ENCODE data around the gene EVC.
"Not testable (repeated sequence)": the region's sequence is repeated elsewhere in the genome, so short reads cannot be mapped to it uniquely, and the experiment has no call there.

Gene EVC

DNA sequence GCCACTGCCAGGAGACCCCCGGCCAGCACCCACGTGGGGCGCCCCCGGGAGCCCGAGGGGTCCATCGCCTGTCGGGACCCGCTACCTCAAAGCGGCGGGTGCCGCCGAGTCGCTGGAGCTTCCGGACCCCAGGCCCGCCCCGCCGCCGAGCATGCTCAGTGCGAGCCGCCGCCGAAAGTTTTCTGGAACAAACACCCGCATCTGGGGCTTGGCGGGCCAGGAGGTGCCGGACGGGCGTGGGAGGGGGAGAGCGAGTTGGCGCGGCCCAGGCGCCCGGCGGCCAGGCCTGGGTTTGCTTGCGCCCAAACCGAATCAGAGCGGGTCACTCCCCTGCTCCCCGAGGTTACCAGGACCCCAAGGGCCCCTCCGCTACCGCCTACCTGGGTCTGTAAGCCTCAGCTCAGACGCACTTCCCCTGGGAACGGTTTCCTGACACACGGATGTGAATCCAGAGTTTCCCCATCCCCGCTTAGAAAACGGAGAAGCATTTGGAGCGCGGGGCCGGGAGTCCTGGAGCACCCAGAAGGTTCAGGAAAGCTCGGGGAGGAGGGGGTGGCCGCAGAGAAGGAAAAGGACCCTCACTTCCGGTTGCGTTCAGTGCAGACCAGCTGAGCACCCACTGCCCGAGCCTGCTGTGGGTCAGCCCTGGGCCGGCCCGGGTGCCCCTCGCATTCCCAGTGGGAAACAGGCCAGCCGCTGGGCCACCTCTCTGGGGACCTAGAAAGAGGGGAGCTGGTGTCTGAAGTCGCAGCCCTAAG lies 2.4 kb upstream of the EVC start, which contains the start of gene EVC2:
Gene EVC2 (minus strand): TSS at position 111 of the 758 bp plus-strand sequence. CDS start 46 bp downstream, at position 65.
- DNase-seq: peak; percentile 78

- DNase-seq: no peak
These were observed 1.8 kb upstream of the EVC start for GRCh38 chr4:5709207-5709575.

- DNase-seq: peak; percentile 74
These were observed 688 bp upstream of the EVC start for GRCh38 chr4:5710065-5710960.

GRCh38 chr4:5711479-5712184 lies 631 bp downstream of the EVC start:
- DNase-seq: peak; percentile 65

- DNase-seq: no peak
These were observed 1.5 kb downstream of the EVC start for GRCh38 chr4:5712517-5712916.

DNA sequence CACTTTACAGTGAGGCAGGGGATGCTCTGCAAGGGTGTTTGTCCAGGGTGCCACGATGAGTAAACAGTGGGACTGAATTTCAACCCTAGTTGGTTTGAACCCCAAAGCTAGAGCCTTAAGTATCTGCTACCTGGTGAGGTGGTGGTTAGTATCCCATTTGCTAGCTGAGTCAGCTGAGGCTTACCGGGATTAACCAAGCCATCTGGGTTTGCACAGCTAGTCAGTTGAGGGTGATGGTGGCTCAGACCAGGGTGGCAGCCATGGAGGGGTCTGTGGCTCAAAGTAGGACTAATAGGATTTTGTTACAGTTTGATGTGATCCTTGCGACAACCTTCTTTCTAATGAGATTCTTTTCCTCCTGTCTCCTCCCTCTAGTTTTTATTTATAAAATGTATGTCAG lies 1.9 kb downstream of the EVC start:
- DNase-seq: no peak

GRCh38 chr4:5713861-5714260 lies 2.9 kb downstream of the EVC start:
- DNase-seq: no peak

DNA sequence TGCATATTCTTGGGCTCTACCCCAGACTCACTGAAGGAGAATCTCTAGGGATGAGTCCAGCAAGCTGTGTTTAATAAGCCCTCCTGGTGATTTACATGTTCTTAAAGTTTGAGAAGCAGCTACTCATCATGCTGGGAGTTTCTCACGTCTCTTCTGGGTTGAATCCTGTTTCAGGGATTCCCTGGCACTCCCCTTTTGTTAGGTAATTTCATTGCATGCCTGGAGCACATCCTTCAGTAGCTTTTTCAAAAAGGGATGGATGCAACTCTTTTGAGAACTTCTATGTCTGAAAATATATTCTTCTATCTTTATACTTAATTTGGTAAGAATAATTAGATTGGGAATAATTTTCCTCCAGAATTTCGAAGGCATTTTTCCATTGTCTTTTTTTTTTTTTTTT lies 4.4 kb downstream of the EVC start:
- DNase-seq: no peak

- DNase-seq: no peak
These were observed 5.4 kb downstream of the EVC start for GRCh38 chr4:5716391-5716790.

DNA sequence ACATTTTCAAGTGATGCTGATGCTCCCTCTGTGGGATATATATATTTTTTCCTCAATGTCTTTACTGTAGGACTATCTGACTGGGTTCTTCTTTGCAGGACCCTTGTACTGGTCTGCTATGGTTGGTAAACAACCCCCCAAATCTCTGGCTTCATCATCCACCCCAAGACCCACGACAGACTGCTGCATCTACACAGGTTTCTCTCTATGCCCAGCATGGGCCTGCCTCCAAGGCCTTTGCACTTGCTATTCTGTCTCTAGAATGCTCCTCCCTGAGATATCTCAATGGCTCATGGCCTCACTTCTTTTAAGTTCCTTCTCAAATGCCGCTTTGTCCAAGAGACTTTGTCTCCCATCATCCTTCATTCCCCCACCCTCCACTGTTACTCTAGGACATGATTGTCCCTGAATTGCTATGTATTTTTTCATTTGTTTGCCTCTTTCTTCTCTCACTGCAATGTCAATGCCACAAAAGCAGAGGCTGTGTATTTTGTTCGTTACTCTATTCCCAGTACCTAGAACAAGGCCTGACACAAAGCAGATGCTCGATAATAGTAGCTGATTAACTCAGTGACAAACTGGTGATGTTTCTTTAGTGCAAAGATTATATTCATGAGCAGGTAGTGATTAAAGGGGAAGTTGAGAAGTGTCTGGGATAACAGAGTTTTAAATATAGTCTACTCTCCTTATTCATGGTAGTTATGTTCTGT lies 6.6 kb downstream of the EVC start:
- no peak for DNase-seq

- no peak for DNase-seq
These were observed 7.4 kb downstream of the EVC start for GRCh38 chr4:5718411-5718810.

DNA sequence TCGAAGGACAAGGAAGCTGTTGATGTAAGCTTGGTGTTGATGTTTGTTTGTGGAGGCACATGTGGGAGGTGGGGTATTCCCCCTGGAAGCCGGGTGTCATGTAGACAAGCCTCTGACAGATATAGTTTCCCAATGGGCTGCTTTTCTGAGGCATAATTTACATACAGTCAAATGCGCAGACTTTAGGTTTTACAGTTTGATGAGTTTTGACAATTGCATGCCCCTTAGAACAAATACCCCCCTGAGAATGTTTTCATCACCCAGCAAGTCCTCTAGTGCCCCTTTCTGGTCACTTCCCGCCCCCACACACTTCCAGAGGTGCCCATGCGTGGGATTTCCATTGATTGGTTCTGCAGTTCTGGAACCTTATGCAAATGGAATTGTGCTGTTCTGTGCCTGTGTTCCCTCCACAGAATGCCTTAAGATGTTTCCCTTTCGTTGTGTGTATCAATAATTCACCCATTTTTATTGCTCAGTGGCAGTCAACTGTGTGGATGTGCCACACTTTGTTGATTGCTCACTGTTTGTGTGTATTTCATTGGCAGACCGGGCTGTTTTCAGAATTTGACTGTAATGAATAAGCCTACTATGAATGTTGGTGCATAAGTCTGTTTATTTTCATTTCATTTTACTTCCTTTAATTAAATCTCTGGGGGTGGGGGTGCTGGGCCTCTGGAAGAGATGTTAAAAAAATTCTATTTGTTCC lies 8.5 kb downstream of the EVC start:
- peak; percentile 36 for DNase-seq

- no peak for DNase-seq
These were observed 9.3 kb downstream of the EVC start for GRCh38 chr4:5720157-5720850.

- no peak for DNase-seq
These were observed 10.0 kb downstream of the EVC start for GRCh38 chr4:5720980-5721379.

- DNase-seq: no peak
These were observed 10.9 kb downstream of the EVC start for GRCh38 chr4:5721923-5722322.

GRCh38 chr4:5722328-5722727 lies 11.3 kb downstream of the EVC start:
- no peak for DNase-seq

DNA sequence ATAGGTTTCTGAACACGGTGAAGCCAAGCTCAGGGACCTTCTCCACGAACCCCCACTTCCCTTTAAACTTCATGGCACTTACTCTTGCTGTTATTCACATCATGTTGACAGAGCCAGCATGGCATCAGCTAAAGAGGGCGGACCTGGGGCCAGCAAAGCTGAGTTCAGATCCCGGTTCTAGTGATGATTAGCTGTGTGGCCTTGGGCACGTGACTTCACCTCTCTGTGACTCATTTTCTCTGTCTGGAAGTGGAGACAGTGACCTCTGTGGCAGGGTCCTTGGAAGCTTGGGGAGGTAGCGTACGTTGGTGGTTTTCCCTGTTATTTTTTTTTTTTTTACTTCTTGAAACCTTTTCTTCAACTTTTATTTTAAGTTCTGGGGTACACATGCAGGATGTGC lies 13.4 kb downstream of the EVC start:
- no peak for DNase-seq

- DNase-seq: not testable (repeated sequence)
These were observed 17.4 kb downstream of the EVC start for GRCh38 chr4:5728412-5728811.

GRCh38 chr4:5730436-5730835 lies 19.4 kb downstream of the EVC start:
- no peak for DNase-seq

DNA sequence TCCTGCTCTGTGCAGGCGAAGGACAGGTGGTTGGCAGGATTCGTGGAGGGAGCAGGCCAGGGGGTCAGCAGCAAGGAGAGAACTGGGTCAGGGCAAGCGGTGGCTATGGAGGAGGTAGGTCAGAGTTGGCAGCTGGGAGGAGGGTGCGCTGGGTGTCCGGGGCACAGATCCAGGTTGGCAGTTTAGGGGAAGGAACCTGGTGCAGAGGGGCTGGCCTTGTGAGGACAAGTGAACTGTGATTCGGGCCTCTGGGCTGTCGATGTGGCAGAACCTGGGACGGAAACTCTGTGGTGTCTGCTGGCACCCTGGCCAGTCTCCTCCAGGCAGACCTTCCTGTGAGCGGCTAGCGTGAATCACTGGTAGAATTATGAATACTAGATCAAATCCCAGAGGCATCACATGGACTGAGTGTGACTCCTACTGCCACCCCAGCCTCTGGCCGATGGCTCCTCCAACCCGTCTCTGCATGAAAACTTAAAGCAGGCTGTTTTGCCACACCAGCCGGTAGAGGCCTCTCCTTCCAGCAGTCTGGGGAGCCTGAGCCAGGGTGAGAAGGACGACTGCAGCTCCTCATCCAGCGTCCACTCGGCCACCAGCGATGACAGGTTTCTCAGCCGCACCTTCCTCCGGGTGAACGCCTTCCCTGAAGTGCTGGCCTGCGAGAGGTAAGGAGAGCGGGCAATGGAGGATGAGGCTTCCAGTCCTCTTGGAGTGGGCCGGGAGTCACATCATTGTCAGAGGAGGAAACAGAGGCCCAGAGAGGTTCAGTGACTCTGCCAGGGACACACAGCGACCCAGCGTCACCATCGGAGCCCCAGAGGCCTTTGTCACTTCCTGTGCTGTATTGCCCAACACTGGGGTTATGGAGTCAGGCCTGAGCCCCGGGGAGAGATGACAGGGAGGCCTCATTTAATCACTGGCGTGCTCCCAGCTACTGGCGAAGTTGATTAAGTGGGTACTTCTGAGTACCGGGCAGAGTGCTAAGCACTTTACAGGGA lies 20.3 kb downstream of the EVC start:
- no peak for DNase-seq
